ENCODE results near the gene CHST11.

The CHST11 gene

DNA sequence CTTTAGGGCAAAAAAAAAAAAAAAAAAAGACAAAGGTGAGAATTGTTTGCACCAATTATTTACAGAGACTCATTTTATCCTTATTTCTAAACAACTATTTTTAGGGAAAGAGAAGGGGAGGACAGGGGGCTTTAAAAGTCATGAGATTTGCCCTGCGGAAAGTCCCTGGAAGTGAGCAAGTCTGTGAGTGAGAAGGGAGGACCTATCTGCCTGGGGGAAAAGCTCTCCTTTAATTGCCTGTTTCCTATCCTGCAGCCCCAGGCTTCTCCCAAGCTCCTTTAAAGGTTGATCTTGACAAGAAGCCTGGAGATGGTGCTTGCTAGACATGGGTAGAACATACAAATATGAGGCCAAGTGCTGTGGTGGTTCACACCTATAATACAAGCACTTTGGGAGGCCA lies 8.3 kb upstream of the CHST11 start:
- Histone ChIP-seq H3K4me3 (ENCODE audit: low read depth, low read length) (no peak overlapping the region), H3K27ac (ENCODE audit: low read depth, low read length) (no peak overlapping the region), H3K36me3 (ENCODE audit: control insufficient read depth, insufficient read depth, low read length) (no peaks in the 10 kb centered on the region), H3K9me3 (ENCODE audit: control insufficient read depth, insufficient read depth, low read length) (no peaks in the 10 kb centered on the region), H3K9ac (ENCODE audit: low read depth, low read length) (no peak overlapping the region), H3K27me3 (ENCODE audit: control insufficient read depth, insufficient read depth, low read length) (no peaks in the 10 kb centered on the region), H3K4me1 (ENCODE audit: control insufficient read depth, insufficient read depth, low read length) (no peaks in the 10 kb centered on the region; the same call in 1 of the 2 replicates)

DNA sequence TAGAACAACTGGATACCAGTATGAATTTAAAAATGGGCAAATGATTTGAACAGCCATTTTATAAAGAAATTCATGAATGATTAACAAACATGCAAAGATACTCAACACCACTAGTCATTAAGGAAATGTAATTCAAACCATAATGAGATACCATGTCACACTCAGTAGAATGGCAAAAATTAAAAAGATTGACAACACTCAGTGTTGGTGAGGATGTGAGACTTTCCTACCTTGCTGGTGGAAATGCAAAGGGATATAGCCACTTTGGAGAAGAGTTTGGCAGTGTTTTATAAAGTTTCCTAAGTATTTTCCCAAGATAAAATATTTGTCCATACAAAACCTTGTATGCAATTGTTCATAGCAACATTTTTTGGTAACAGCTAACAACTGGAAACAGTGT lies 6.0 kb upstream of the CHST11 start:
- H3K9ac ChIP-seq (ENCODE audit: low read depth, low read length), result no peak overlapping the region
- H3K27ac ChIP-seq (ENCODE audit: low read depth, low read length), result no peak overlapping the region
- H3K36me3 ChIP-seq (ENCODE audit: control insufficient read depth, insufficient read depth, low read length), result no peaks in the 10 kb centered on the region
- H3K9me3 ChIP-seq (ENCODE audit: control insufficient read depth, insufficient read depth, low read length), result no peaks in the 10 kb centered on the region
- peaks cover 4% of the 10 kb centered on the region; the same call in 1 of the 2 replicates for H3K4me1 ChIP-seq (ENCODE audit: control insufficient read depth, insufficient read depth, low read length)
- peaks cover 11% of the 10 kb centered on the region for H3K27me3 ChIP-seq (ENCODE audit: control insufficient read depth, insufficient read depth, low read length)
- H3K4me3 ChIP-seq (ENCODE audit: low read depth, low read length), result no peak overlapping the region

DNA sequence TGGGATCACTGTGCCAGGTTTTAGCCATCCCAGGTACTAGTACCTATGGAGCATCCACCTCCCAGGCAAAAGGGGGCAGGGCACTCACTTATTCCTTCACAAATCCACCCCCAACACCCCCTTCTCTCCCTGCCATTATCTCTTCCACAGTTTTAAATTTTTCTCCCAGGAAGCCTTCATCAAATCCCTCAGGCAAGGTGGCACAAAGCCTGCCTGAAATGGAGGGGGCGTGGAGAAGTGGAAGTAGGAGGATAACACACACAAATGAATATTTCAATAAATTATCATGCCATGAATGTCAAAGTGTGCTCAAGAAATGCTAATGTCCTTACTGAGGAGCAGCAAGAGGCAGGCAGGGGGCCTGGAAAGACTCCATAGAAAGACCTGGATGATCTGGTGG lies 4.7 kb upstream of the CHST11 start:
- H3K27ac ChIP-seq (ENCODE audit: low read depth, low read length), result no peak overlapping the region
- no peak overlapping the region for H3K9ac ChIP-seq (ENCODE audit: low read depth, low read length)
- no peaks in the 10 kb centered on the region for H3K9me3 ChIP-seq (ENCODE audit: control insufficient read depth, insufficient read depth, low read length)
- peaks cover 15% of the 10 kb centered on the region for H3K27me3 ChIP-seq (ENCODE audit: control insufficient read depth, insufficient read depth, low read length)
- H3K4me1 ChIP-seq (ENCODE audit: control insufficient read depth, insufficient read depth, low read length), result peaks cover 8% of the 10 kb centered on the region; the same call in 1 of the 2 replicates
- H3K36me3 ChIP-seq (ENCODE audit: control insufficient read depth, insufficient read depth, low read length), result no peaks in the 10 kb centered on the region
- no peak overlapping the region for H3K4me3 ChIP-seq (ENCODE audit: low read depth, low read length)

DNA sequence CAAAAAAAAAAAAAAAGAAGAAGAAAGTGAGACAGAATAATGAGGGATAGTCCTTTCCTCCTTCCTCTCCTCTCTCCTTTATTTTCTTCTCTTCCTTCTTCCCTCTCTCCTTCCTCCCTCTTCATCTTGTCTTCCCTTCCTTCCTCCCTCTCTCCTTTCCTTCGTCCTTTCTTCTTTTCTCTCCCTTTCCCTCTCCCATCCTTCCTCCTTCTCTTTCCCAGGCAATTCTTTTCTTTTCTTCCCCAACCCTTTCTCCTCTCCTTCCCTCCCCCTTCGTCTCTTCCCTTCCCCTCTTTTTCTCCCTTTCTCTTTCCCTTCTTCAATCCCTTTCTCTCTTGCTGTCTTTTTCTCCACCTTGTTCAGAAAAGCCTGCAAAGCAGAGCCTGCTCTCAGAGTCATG lies 3.6 kb upstream of the CHST11 start:
- peaks cover 8% of the 10 kb centered on the region; the same call in 1 of the 2 replicates for H3K4me1 ChIP-seq (ENCODE audit: control insufficient read depth, insufficient read depth, low read length)
- peaks cover 16% of the 10 kb centered on the region for H3K27me3 ChIP-seq (ENCODE audit: control insufficient read depth, insufficient read depth, low read length)
- H3K9me3 ChIP-seq (ENCODE audit: control insufficient read depth, insufficient read depth, low read length), result no peaks in the 10 kb centered on the region
- H3K27ac ChIP-seq (ENCODE audit: low read depth, low read length), result no peak overlapping the region
- H3K9ac ChIP-seq (ENCODE audit: low read depth, low read length), result no peak overlapping the region
- H3K36me3 ChIP-seq (ENCODE audit: control insufficient read depth, insufficient read depth, low read length), result no peaks in the 10 kb centered on the region
- no peak overlapping the region for H3K4me3 ChIP-seq (ENCODE audit: low read depth, low read length)

DNA sequence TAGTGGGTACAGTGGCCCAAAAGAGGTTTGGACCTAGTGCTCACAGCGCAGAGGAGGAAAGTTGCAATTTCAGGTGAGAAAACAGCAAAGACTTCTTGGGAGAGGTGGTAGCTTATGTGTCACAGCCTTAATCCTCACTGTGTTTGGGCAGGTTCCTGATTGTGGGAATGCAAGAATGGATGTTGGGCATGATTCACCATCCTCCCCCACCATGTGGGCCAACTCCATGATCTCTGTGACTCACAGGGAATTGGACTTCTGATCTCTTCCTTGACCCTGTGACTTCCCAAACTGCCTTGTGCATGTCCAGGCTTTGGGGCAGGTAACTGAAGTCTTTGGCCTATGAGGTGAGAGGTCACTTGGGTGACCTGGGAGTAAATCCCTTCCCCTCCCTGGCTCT lies 1.8 kb upstream of the CHST11 start:
- Histone ChIP-seq H3K4me1 (ENCODE audit: control insufficient read depth, insufficient read depth, low read length) (peaks cover 20% of the 10 kb centered on the region), H3K4me3 (ENCODE audit: low read depth, low read length) (no peak overlapping the region), H3K9me3 (ENCODE audit: control insufficient read depth, insufficient read depth, low read length) (no peaks in the 10 kb centered on the region), H3K27me3 (ENCODE audit: control insufficient read depth, insufficient read depth, low read length) (peaks cover 35% of the 10 kb centered on the region), H3K36me3 (ENCODE audit: control insufficient read depth, insufficient read depth, low read length) (no peaks in the 10 kb centered on the region), H3K9ac (ENCODE audit: low read depth, low read length) (no peak overlapping the region), H3K27ac (ENCODE audit: low read depth, low read length) (no peak overlapping the region)

DNA sequence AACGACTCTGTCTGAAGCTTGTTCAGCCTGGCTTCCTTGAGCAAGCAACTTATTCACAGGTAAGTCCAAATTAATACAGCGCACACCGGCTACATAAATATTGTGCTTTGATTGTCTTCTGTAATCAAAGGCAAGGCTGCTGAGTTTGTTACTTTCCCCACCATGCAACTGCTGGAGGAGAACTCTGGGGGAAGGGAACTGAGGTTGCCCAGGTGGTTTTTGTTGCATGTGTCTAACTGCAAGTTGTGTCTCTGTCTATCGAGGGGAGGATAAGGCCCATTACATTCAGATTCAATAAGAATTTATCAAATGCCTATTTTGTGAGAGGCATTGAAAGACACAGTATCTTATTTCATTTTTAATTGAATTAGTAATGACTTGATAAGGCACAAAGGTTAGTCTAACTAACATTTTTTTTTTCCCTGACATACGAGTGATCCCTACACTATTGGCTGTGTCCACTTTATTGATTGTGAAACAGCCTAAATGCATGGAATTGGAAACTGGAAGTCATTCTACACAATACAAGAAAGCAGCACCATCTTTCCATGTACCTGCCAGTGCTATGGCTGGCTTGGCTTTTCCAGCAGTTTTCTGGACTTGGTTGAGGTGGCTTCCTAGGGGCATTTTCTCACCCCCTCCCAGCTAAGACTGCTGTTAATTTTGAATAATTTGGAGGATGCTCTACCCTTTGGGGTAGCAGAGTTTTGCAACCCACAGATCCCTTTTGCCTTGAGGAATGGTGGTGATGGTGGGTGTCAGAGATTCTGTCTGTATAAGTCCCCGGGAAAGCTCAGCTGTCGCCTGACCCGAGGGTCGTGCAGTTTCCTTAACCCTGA lies 951 bp upstream of the CHST11 start:
- Histone ChIP-seq H3K9me3 (ENCODE audit: control insufficient read depth, insufficient read depth, low read length) (no peaks in the 10 kb centered on the region), H3K36me3 (ENCODE audit: control insufficient read depth, insufficient read depth, low read length) (no peaks in the 10 kb centered on the region), H3K9ac (ENCODE audit: low read depth, low read length) (peak overlapping the region; percentile 26; the same call in 1 of the 2 replicates), H3K4me3 (ENCODE audit: low read depth, low read length) (peak overlapping the region; percentile 93), H3K27me3 (ENCODE audit: control insufficient read depth, insufficient read depth, low read length) (peaks cover 35% of the 10 kb centered on the region), H3K4me1 (ENCODE audit: control insufficient read depth, insufficient read depth, low read length) (peaks cover 22% of the 10 kb centered on the region), H3K27ac (ENCODE audit: low read depth, low read length) (peak overlapping the region; percentile 59)

DNA sequence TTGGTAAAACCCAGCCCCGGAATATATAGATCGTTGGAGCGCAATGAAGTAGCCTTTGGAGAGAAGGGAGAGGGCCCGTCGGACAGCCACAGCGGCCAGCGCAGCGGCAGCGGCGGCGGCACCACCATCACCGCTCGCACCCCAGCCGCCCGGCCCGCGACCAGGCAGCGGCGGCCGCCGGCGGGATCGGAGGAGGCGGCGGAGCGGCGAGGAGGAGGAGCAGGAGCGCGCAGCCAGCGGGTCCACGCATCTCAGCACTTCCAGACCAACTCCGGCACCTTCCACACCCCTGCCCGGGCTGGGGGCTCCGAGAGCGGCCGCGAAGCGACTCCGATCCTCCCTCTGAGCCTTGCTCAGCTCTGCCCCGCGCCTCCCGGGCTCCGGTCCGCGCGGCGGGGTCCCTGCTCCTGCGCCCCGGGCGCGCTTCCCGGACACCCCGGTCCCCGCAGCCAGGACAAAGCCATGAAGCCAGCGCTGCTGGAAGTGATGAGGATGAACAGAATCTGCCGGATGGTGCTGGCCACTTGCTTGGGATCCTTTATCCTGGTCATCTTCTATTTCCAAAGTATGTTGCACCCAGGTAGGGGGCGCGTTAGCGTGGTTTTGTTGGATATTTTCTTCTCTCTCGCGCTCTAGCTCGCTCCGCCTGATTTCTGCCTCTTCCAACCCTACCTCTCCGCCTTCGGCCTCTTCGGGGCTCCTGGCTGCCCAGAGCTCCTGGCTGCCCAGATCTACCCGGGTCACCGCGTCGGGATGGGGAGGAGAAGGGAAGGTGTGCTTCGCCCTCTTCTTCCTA lies 400 bp downstream of the CHST11 start:
- Histone ChIP-seq H3K27me3 (ENCODE audit: control insufficient read depth, insufficient read depth, low read length) (peaks cover 35% of the 10 kb centered on the region), H3K9ac (ENCODE audit: low read depth, low read length) (peak overlapping the region; percentile 43; the same call in 1 of the 2 replicates), H3K4me3 (ENCODE audit: low read depth, low read length) (peak overlapping the region; percentile 93), H3K36me3 (ENCODE audit: control insufficient read depth, insufficient read depth, low read length) (no peaks in the 10 kb centered on the region), H3K4me1 (ENCODE audit: control insufficient read depth, insufficient read depth, low read length) (peaks cover 22% of the 10 kb centered on the region), H3K27ac (ENCODE audit: low read depth, low read length) (peak overlapping the region; percentile 59), H3K9me3 (ENCODE audit: control insufficient read depth, insufficient read depth, low read length) (no peaks in the 10 kb centered on the region)

DNA sequence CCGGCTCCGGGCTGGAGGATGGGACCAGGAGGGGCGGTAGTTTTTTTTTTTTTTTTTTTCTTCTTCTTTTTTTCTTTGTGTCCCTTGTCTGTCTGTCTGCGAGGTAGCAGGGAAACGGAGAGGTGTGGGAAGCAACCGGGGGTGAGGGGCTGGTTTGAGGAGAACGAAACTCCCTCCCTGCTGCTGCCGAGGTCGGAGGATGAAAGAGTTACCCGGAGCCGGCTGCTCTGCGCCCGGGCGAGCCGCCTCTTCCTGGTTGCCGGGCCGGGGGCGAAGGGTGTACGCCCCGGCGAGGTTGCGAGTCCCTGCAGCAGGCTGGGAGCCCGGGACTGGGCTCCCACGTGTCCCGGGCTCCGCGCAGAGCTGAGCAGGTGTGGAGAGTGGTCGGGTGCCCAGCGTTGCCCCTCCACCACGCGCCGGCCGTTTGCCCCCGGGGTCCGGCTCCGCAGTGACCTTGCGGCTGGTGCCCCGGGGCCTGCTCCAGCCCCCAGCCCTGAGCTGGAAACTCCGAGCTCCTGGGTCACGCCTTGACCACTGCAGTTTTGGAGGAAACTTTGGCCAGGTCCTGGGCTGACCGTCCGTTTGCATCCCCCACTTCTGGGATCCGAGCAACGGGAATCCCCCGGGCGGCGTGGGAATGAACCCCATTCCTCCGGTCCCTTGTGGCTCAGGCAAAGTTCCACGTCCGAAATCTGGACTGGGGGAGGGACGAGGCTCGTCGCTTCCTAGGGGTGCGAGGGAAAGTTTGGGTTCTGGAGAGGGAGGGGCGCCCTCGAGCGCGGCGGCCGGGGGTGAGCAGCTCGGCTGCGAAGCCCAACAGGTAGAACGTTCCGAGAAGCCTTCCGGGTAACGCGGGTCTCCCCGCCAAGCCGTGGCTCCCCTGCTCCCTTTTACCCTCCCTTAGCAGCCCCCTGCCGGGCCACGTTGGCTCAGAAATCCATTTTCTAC lies 1.3 kb downstream of the CHST11 start:
- H3K36me3 ChIP-seq (ENCODE audit: control insufficient read depth, insufficient read depth, low read length), result no peaks in the 10 kb centered on the region
- H3K4me3 ChIP-seq (ENCODE audit: low read depth, low read length), result peak overlapping the region; percentile 93
- peak overlapping the region; percentile 43; the same call in 1 of the 2 replicates for H3K9ac ChIP-seq (ENCODE audit: low read depth, low read length)
- H3K27me3 ChIP-seq (ENCODE audit: control insufficient read depth, insufficient read depth, low read length), result peaks cover 35% of the 10 kb centered on the region
- peak overlapping the region; percentile 59 for H3K27ac ChIP-seq (ENCODE audit: low read depth, low read length)
- H3K4me1 ChIP-seq (ENCODE audit: control insufficient read depth, insufficient read depth, low read length), result peaks cover 22% of the 10 kb centered on the region
- H3K9me3 ChIP-seq (ENCODE audit: control insufficient read depth, insufficient read depth, low read length), result no peaks in the 10 kb centered on the region

DNA sequence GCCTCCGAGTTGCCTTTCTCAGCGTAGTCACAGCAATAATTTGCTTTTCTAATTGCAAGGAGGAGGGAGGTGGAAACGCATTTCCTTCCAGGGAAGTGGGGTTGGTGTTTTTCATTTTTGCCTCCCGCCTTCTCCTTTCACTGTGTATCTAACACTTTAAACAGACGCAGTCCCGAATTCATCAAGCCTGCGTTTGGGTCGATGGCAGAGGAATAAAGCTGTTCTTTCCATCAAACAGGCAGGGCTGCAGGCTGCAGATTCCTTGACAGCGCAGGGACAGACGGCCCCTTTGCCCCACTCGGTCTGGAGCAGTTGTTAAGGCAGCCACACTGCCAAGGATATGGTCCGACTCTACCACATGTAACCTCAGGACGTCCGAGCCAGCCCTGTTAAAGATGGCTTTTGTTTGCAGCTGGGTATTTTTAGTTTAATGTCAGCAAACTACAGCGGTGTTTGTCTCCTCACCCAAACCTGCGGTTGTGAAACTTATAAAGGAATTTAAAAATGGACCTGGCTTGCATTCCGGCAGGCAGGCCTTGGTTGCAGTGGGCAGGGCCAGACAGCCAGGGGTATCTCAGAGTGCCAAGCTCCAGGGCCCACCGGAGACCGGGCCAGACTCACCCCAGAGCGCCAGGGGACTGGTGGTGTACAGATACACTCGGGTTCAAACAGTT lies 2.1 kb downstream of the CHST11 start:
- Histone ChIP-seq H3K4me1 (ENCODE audit: control insufficient read depth, insufficient read depth, low read length) (peaks cover 22% of the 10 kb centered on the region), H3K9me3 (ENCODE audit: control insufficient read depth, insufficient read depth, low read length) (no peaks in the 10 kb centered on the region), H3K36me3 (ENCODE audit: control insufficient read depth, insufficient read depth, low read length) (no peaks in the 10 kb centered on the region), H3K9ac (ENCODE audit: low read depth, low read length) (peak overlapping the region; percentile 43; the same call in 1 of the 2 replicates), H3K27ac (ENCODE audit: low read depth, low read length) (no peak overlapping the region), H3K27me3 (ENCODE audit: control insufficient read depth, insufficient read depth, low read length) (peaks cover 35% of the 10 kb centered on the region), H3K4me3 (ENCODE audit: low read depth, low read length) (peak overlapping the region; percentile 93)

DNA sequence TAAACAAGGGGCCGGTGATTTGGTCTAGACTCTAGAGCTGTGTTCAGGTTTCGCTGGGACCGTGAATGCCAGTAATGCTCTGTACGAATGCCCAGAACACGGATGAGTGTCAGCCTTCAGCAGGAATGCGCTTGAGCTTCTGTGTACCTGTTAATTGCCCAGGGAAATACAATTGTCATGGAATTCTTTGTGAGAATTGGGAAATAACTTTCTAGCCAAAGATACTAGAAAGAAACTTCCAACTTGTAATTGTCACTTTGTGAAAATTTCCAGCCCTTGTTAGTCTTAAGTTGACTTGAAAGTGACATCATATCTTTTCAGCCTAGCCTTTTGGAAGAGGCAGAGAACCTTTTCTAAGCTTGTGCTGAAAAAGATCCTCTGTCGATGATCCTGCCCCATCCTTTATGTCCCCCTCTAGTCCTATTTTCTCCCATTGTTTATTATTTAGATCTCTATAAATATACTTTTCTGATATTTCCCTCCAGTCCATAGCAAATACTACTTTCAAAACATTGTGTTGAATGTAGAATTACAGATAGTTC lies 2.7 kb downstream of the CHST11 start:
- Histone ChIP-seq H3K27ac (ENCODE audit: low read depth, low read length) (no peak overlapping the region), H3K4me1 (ENCODE audit: control insufficient read depth, insufficient read depth, low read length) (peaks cover 22% of the 10 kb centered on the region), H3K27me3 (ENCODE audit: control insufficient read depth, insufficient read depth, low read length) (peaks cover 35% of the 10 kb centered on the region), H3K4me3 (ENCODE audit: low read depth, low read length) (peak overlapping the region; percentile 93), H3K9me3 (ENCODE audit: control insufficient read depth, insufficient read depth, low read length) (no peaks in the 10 kb centered on the region), H3K9ac (ENCODE audit: low read depth, low read length) (no peak overlapping the region), H3K36me3 (ENCODE audit: control insufficient read depth, insufficient read depth, low read length) (no peaks in the 10 kb centered on the region)

Measured in HUES48 (cell line).